Stimulated activated CD8-positive, alpha-beta memory T cell treated with anti-CD3 and anti-CD28 coated beads, Interleukin-2, amount 100 ng/mL, for 48 hours (primary cell): Measurements from ENCODE around the gene KLHL35.
"Not testable (repeated sequence)": the region's sequence is repeated elsewhere in the genome, so short reads cannot be mapped to it uniquely, and the experiment has no call there.

Experiments used
- DNase-seq, 2 donors: peaks; one replicate each; pipeline ENCODE4 v3.0.0-alpha.2; 2020; ENCODE audit warnings: low read depth in 2 of 2

KLHL35 gene

DNA sequence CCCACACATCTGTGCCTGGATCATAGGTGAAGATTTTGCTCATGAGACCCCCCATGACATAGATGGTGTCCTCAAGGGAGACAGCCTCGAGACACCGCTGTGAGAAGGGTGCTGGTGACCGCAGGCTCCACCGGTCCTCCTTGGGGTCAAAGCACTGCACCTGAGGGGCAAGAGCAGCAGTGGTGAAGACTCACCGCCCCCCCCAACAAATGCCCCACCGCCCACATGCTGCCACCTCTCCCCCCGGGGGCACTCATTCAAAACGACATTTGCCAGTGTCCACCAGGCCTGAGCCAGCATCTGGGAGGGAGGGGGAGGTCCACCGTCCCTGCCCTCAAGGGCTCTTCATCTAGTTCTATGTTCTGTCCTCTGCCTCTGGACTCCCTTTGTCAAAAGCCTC, 9.3 kb downstream of the KLHL35 start:
- no peak for DNase-seq

DNA sequence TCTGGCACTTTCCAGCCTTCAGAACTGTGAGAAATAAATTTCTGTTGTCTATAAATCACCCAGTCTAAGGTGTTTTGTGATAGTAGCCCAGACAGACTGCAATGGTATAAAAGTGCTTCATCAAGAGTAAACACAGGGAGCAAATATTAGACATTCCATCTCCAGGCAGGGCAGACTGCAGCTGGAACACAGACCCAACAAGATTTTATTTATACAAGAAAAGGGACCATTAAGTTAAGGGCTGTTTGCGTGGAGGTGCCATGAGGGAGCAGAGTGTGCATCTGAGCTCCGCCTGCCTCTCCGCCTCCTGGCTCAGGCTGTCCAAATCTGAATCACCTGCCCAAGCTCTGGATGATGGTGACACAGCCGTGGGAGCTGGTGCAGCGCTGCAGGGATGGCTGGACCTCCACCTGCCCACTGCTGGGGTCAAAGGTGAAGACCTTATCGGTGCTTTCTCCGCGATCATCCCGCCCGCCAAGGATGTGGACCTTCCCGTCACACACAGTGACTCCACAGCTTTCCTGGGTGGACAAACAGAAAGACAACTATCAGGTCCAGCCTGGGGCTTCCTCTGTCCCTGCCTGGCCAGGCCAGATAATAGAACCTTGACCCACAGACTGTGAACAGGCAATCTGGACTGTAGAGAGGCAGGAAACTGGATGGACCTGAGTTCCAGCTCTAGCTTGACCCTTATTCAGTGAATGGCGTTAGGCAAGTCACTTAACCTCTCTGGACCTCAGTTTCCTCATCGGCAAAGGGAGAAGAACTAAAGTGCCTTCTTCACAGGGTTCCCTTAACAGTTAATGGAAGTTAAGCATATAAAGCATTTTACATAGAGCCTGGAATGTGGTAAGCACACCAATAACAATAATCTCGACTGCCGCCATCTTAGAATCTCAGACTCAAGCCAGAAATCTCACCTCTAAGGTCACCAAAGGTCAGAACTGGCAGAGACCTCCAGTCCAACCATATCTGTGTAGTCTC, 10.5 kb downstream of the KLHL35 start:
- no peak for DNase-seq

DNA sequence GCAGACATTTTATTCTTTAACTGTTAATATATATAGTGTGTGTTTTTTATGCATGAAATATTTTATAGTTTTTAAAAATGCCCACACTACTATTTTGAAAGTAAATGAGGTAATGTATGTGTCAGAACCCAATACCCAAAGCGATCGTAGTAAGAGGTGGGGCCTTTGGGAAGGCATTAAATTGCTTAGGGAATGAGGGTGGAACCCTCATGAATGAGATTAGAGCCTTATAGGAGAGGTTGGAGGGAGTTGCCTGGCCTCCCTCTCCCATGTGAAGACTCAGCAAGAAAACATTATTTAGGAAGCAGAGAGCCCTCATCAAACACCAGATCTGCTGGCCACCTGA, 11.1 kb downstream of the KLHL35 start:
- no peak for DNase-seq

DNA sequence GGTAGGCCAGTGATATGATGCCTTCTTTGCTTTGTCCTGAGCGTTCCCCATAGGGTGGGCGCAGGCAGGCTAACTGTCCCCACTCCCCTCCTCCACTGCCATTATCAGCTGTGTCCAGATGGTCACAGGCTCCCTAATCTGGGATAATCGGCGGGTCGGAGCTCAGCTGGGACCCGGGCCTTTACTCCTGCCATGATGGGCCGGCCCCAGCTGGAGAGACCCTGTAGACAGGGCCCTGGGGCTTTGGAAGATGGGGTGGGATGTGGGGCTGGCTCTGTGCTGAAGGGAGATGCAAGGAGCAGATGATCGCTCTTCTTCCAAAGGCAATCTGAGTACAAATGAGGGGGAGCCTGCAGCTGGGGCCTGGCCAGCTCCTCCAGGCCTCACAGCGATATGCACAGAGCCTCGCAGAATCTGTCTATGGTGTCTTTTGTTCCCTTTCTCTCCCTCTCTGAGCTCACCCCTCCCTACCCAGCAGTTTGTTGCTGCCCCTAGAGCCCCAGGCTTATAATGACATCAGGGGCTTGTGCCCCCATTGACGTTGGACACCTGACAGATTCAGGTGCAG, 11.9 kb downstream of the KLHL35 start:
- no peak for DNase-seq

GRCh38 chr11:75420224-75421034, 12.6 kb downstream of the KLHL35 start:
- no peak for DNase-seq

DNA sequence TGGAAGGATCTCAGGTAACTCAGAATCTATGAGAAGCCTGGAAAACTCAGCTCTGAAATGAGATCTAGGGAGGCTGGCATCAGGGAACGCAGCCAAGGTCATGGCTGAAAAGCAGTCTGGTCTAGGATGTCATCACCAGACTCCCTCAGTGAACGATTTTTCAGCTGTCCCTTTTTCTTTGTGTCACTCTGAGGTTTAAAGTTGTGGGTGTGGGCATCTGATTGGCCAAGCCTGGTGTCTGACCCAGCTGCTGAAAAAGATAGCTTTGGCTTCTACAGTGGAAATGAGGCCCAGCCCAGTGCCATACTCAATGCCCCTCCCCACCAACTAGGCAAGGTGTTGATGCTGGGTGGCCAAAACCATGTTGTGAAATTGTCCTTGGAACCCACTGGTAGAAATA, 19.1 kb downstream of the KLHL35 start:
- DNase-seq = no peak

GRCh38 chr11:75413146-75413545, 19.9 kb downstream of the KLHL35 start:
- not testable (repeated sequence) for DNase-seq

DNA sequence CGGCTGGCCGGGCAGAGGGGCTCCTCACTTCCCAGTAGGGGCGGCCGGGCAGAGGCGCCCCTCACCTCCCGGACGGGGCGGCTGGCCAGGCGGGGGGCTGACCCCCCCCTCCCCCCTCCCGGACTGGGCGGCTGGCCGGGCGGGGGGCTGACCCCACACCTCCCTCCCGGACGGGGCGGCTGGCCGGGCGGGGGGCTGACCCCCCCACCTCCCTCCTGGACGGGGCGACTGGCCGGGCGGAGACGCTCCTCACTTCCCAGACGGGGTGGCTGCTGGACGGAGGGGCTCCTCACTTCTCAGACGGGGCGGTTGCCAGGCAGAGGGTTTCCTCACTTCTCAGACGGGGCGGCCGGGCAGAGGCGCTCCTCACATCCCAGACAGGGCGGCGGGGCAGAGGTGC, 23.0 kb downstream of the KLHL35 start:
- DNase-seq = not testable (repeated sequence)

DNA sequence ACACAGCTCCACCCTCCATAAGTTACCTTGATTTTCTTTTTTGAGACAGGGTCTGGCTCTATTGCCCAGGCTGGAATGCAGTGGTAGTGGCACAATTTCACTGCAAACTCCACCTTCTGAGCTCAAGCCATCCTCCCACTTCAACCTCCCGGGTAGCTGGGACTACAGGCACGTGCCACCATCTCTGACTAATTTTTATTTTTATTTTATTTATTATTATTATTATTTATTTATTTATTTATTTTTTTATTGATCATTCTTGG, 24.1 kb downstream of the KLHL35 start:
- no peak for DNase-seq

DNA sequence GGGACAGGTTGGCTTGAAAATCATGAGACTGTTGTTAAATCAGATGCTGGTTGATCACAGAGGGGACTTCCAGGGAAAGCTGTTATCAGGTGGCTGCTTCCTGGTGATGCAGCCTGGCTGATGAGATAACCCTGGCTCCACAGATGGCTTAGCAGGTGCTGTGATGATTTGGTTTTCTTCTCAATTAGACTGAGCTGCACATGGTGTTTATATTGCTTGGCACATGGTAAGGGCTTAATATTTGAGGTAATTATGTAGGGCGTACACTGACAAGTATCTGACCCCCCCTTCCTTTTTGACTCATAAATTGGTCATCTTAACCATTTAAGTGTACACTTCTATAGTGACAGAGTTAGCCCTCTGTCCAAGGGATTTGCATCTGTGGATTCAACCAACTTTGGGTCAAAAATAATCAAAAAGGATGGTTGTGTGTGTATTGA, 26.6 kb downstream of the KLHL35 start:
- no peak for DNase-seq

GRCh38 chr11:75403983-75404658, 28.9 kb downstream of the KLHL35 start:
- no peak for DNase-seq

GRCh38 chr11:75403037-75403436, 30.0 kb downstream of the KLHL35 start:
- DNase-seq = no peak

- DNase-seq = no peak
Measured at GRCh38 chr11:75402002-75402773, 30.8 kb downstream of the KLHL35 start.

DNA sequence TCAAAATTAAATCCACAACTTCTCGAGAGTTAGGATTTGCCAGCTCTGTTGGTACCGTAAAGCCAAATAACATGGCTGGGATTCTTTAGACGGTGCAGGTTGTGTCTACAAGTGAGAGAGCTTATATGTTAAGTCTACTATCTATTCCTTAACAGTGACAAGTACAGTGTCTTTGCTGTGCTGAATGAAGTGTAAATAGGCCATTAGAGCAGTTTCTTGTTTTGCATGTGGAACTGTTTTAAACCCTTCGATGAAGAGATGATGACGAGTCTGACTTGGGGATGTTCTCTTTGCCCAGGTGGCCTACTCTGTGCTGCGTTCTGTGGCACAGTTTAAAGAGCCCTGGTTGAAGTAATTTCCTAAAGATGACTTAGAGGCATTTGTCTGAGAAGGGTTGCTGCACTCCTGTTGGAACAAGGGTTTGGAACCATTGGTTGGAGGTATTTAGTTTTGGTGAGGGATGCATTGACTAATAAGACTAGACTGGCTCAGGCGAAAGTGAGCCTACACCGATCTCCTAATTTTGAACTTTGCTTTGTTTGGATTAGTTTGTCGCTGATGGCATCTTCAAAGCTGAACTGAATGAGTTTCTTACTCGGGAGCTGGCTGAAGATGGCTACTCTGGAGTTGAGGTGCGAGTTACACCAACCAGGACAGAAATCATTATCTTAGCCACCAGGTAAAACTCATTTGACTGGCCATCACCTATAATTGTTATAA, 32.7 kb downstream of the KLHL35 start:
- DNase-seq = no peak

DNA sequence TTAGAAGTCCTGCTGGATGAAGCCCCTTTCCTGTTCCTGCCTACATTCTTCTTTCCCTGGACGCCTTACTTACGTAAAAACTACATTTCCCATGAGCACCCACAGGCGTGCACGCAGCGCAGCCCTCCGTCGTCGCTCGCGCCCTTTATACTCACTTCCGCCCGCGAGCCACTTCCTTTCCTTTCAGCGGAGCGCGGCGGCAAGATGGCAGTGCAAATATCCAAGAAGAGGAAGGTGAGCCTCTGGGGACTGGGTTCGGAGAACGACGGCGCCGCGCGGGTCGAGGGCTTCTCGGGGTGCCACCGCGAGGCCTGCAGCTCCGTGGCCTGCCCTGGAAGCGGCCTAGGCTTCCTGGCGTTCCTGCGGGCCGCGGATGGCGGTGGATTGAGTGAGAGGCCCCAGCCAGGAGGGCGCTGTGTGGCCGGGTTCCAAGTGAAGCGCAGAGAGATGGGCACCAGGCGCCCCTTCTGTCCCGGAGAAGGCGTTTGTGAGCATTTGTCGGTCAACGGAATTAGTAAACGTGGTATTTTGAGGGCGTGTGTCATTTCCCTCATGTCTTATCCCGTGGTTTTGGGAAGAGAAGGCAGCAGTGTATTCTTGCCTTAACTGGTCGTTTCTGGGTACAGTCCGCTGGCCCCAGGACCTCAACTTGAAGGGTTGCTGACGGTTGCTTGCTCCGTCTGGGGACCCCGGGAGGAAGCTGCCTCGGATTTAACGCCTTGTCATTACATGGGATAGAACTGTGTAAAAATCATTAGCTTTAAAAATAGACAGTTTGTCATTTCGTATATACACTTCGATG, 33.5 kb downstream of the KLHL35 start, which contains the start of gene RPS3:
RPS3 (plus strand) TSS at position 175 of the 802 bp plus-strand sequence; CDS start at position 205, 30 bp downstream.
- DNase-seq = peak; percentile 73 to 81

DNA sequence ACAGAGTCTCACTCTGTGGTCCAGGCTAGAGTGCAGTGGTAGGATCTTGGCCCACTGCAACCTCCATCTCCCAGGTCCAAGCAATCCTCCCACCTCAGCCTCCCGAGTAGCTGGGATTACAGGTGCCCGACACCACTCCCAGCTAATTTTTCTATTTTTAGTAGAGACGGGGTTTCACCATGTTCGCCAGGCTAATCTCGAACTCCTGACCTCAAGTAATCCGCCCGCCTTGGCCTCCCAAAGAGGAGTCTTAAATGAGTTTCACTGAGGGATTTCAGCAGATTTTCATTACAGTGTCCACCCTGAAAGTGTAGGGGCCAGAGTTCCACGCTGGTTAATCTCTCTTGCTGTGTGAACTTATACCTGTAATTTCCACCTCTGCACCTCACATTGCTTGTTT, 34.1 kb downstream of the KLHL35 start:
- DNase-seq = no peak

- no peak for DNase-seq
Measured at GRCh38 chr11:75394085-75394840, 38.7 kb downstream of the KLHL35 start.

- no peak for DNase-seq
Measured at GRCh38 chr11:75389925-75390324, 43.1 kb downstream of the KLHL35 start.

- no peak for DNase-seq
Measured at GRCh38 chr11:75389276-75389605, 43.8 kb downstream of the KLHL35 start.
